ENCODE results near the gene NQO1. TPM values are rescaled to one million over a fixed set of nuclear protein-coding genes. Genes with fewer than 3 reads are reported as not detected.

Gene NQO1
- total and polyA plus RNA-seq, 2 of the 8 experiments (the other 6 are each of a cell fraction or from before 2014, with no cell fraction given), result 32.7 to 45.7 TPM

- TF ChIP-seq MAFK (IDR thresholded peaks at IDR 0.05; ENCODE audit: low read depth, low read length) (no peak), EZH2 (IDR thresholded peaks at IDR 0.05; ENCODE audit: low read depth, low read length, severe bottlenecking) (no peak), CTBP2 (IDR thresholded peaks at IDR 0.05; ENCODE audit: borderline replicate concordance, insufficient read depth, insufficient read length, low read length) (no peak), CBX8 (IDR thresholded peaks at IDR 0.05; ENCODE audit: borderline replicate concordance, low read depth, low read length) (no peak), CHD1 (IDR thresholded peaks at IDR 0.05; ENCODE audit: low read depth, low read length) (no peak), CBX5 (IDR thresholded peaks at IDR 0.05; ENCODE audit: low read depth, low read length) (no peak), NANOG (IDR thresholded peaks at IDR 0.05; ENCODE audit: insufficient read depth, low read depth, low read length, poor library complexity, severe bottlenecking) (no peak)
Observed at GRCh38 chr16:69672998-69673713, 53.2 kb downstream of the NQO1 start (continued).

Measured in H1 (cell line).